Panc1 (cell line): ENCODE data around the gene KRTAP12-3. TPM values are rescaled to one million over a fixed set of nuclear protein-coding genes. Genes with fewer than 3 reads are reported as not detected.

Experiments used
- ATAC-seq: fragments of 200-7000 bp; cut with Tn5 transposase; 2 replicates; pipeline ENCODE4 v1.9.1; 2020; ENCODE audit warnings: mild to moderate bottlenecking, moderate library complexity
- BruUV-seq: library from RNA; stranded (reverse); fragments of 400-500 nt; replicated peaks from 2 replicates; lab custom pipeline; 2021; lab: Mats Ljungman, UMichigan
- CTCF ChIA-PET: fragments of 300-600 bp; sonication (Branson Sonifier 250); formaldehyde crosslinking; loops from one replicate; lab custom pipeline; 2022; ENCODE audit warnings: antibody characterized with exemption; lab: Charles Lee
- POLR2A ChIA-PET: fragments of 300-600 bp; sonication (Branson Sonifier 250); formaldehyde crosslinking; loops from one replicate; lab custom pipeline; 2022; ENCODE audit warnings: antibody characterized with exemption; lab: Charles Lee
- DNase-seq: peaks from one replicate; pipeline ENCODE4 v3.0.0-alpha.2; 2010; ENCODE audit warnings: low read depth, low spot score
- H3K27ac ChIP-seq: 2 replicates; pipeline ENCODE4 v1.5.1; 2011; ENCODE audit warnings: mild to moderate bottlenecking, low read length, inconsistent platforms
- H3K27me3 ChIP-seq: fragments of 200-500 bp; sonication (Bioruptor generic); 2 replicates; pipeline ENCODE4 v1.6.0; 2014; ENCODE audit warnings: low read length, inconsistent platforms; ENCODE audit not compliant: control insufficient read depth, insufficient read depth
- H3K36me3 ChIP-seq: fragments of 200-500 bp; sonication (Bioruptor generic); 2 replicates; pipeline ENCODE4 v1.5.1; 2014; ENCODE audit warnings: inconsistent platforms, mild to moderate bottlenecking, low read length, moderate library complexity; ENCODE audit not compliant: control insufficient read depth, insufficient read depth
- H3K4me1 ChIP-seq: 2 replicates; pipeline ENCODE4 v1.5.1; 2011; ENCODE audit warnings: inconsistent platforms, mild to moderate bottlenecking, low read length, moderate library complexity; ENCODE audit not compliant: control insufficient read depth, insufficient read depth
- H3K4me3 ChIP-seq, 2 experiments: 2 replicates each; pipeline ENCODE4 v1.5.1; 2011 to 2012; ENCODE audit warnings: low read depth in 2 of 2, low read length in 2 of 2, mild to moderate bottlenecking in 2 of 2, inconsistent platforms in 1 of 2, moderate library complexity in 1 of 2
- H3K9me3 ChIP-seq: fragments of 200-500 bp; sonication (Bioruptor generic); 2 replicates; pipeline ENCODE4 v1.5.1; 2014; ENCODE audit warnings: low read depth, mild to moderate bottlenecking, inconsistent platforms, low read length, moderate library complexity; ENCODE audit not compliant: control insufficient read depth, insufficient read depth
- POLR2AphosphoS5 ChIP-seq: IDR thresholded peaks from 2 replicates; pipeline ENCODE4 v1.6.1; 2012; ENCODE audit warnings: mild to moderate bottlenecking, low read depth, low read length, moderate library complexity
- SIN3A ChIP-seq: IDR thresholded peaks from 2 replicates; pipeline ENCODE4 v1.6.1; 2012; ENCODE audit warnings: low read depth, mild to moderate bottlenecking, low read length, moderate library complexity, borderline replicate concordance; ENCODE audit not compliant: insufficient read depth
- TCF7L2 ChIP-seq: IDR thresholded peaks from 2 replicates; pipeline ENCODE4 v1.6.1; 2011; ENCODE audit warnings: mild to moderate bottlenecking, low read depth, low read length, inconsistent platforms
- in situ Hi-C: cut with HindIII; loops from 2 replicates; pipeline ENCODE4 v1.10.0; 2016; ENCODE audit warnings: low sequenced_read_pairs, low pct_unique_long_range_greater_than_20kb
- intact Hi-C: fragments of 100-400 bp; cut with micrococcal nuclease; formaldehyde crosslinking; loops from one replicate; pipeline ENCODE4 v1.10.0; 2022; ENCODE audit not compliant: unreplicated experiment
- total RNA-seq: library from RNA; stranded (reverse); gene quantifications from one replicate; pipeline ENCODE4 v1.2.1, GENCODE V29; 2021; ENCODE audit not compliant: unreplicated experiment
- TF ChIP-seq, protein P1 (sequence below): fragments of 450-650 bp; IDR thresholded peaks from 2 replicates; pipeline ENCODE4 v1.5.1; 2017; ENCODE audit warnings: mild to moderate bottlenecking
- TF ChIP-seq, protein P2 (sequence below), 2 experiments: IDR thresholded peaks; 2 replicates each; pipeline ENCODE4 v1.6.1; 2011 to 2012; ENCODE audit warnings: low read depth in 2 of 2, control low read depth in 1 of 2, low read length in 1 of 2, mild to moderate bottlenecking in 1 of 2, moderate library complexity in 1 of 2; ENCODE audit not compliant: insufficient read depth in 1 of 2

Gene KRTAP12-3
- total RNA-seq, 1 experiment from 2014 or later, result not detected

DNA sequence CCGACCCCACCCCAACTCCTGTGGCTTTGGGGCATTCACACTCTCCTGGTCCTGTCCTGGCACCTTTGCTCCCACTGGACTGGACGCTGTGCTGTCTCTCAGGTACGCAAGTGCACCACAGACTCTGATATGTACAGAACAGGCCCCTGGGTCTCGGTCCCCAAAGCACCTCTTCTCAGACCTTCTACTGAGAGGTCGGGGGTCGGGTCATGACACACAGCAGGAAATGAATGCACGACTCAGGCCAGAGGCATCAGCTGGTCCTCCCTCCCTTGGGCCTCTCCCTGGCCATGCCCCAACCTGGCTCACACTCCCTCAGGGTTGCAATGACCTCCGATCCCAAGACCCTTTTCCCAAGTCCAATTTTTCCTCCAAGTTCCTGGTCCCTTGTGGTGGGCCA is 37.5 kb downstream of the KRTAP12-3 start:
- DNase-seq (no peak), ATAC-seq (no peak)
- Histone ChIP-seq H3K27ac (no peak overlapping the region), H3K9me3 (peaks cover 4% of the 10 kb centered on the region; the same call in 1 of the 2 replicates), H3K27me3 (no peaks in the 10 kb centered on the region), H3K4me3 (no peak overlapping the region), H3K4me1 (no peaks in the 10 kb centered on the region), H3K36me3 (no peaks in the 10 kb centered on the region)
- POLR2A ChIA-PET, result no interaction called here
- in situ Hi-C loops (no loop called here), intact Hi-C loops (no loop called here)
- TF ChIP-seq, protein P1, sequence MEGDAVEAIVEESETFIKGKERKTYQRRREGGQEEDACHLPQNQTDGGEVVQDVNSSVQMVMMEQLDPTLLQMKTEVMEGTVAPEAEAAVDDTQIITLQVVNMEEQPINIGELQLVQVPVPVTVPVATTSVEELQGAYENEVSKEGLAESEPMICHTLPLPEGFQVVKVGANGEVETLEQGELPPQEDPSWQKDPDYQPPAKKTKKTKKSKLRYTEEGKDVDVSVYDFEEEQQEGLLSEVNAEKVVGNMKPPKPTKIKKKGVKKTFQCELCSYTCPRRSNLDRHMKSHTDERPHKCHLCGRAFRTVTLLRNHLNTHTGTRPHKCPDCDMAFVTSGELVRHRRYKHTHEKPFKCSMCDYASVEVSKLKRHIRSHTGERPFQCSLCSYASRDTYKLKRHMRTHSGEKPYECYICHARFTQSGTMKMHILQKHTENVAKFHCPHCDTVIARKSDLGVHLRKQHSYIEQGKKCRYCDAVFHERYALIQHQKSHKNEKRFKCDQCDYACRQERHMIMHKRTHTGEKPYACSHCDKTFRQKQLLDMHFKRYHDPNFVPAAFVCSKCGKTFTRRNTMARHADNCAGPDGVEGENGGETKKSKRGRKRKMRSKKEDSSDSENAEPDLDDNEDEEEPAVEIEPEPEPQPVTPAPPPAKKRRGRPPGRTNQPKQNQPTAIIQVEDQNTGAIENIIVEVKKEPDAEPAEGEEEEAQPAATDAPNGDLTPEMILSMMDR, result no peak
- TF ChIP-seq POLR2AphosphoS5 (no peak), TCF7L2 (no peak), SIN3A (no peak)
- TF ChIP-seq, protein P2, sequence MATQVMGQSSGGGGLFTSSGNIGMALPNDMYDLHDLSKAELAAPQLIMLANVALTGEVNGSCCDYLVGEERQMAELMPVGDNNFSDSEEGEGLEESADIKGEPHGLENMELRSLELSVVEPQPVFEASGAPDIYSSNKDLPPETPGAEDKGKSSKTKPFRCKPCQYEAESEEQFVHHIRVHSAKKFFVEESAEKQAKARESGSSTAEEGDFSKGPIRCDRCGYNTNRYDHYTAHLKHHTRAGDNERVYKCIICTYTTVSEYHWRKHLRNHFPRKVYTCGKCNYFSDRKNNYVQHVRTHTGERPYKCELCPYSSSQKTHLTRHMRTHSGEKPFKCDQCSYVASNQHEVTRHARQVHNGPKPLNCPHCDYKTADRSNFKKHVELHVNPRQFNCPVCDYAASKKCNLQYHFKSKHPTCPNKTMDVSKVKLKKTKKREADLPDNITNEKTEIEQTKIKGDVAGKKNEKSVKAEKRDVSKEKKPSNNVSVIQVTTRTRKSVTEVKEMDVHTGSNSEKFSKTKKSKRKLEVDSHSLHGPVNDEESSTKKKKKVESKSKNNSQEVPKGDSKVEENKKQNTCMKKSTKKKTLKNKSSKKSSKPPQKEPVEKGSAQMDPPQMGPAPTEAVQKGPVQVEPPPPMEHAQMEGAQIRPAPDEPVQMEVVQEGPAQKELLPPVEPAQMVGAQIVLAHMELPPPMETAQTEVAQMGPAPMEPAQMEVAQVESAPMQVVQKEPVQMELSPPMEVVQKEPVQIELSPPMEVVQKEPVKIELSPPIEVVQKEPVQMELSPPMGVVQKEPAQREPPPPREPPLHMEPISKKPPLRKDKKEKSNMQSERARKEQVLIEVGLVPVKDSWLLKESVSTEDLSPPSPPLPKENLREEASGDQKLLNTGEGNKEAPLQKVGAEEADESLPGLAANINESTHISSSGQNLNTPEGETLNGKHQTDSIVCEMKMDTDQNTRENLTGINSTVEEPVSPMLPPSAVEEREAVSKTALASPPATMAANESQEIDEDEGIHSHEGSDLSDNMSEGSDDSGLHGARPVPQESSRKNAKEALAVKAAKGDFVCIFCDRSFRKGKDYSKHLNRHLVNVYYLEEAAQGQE (IDR thresholded peaks at IDR 0.05; ENCODE audit: insufficient read depth in 1 of 2, low read depth in 2 of 2, low read length in 1 of 2), result no peak
- CTCF ChIA-PET, result no interaction called here
- BruUV-seq, result no TSS peak

DNA sequence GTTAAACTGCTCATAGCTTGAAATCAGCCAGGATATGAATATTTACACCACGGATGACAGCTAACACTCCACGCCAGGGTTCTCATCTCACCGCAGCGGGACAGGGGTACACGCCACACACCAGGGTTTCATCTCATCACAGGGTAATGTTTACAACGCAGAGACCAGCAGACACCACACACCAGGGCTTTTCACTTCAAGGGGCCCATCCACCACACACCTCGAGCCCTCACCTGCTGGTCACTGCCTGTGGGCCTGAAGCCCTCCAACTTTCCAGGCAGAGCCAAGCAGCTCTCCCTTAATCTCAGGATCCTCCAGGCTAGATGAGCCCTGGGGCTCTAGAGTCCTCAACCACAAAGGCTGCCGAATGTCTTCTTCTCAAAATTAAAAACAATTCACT is 37.9 kb downstream of the KRTAP12-3 start:
- DNase-seq (no peak), ATAC-seq (no peak)
- Histone ChIP-seq H3K4me3 (no peak overlapping the region), H3K4me1 (no peaks in the 10 kb centered on the region), H3K27me3 (no peaks in the 10 kb centered on the region), H3K36me3 (no peaks in the 10 kb centered on the region), H3K27ac (no peak overlapping the region), H3K9me3 (peaks cover 4% of the 10 kb centered on the region; the same call in 1 of the 2 replicates)
- intact Hi-C loops, result no loop called here
- CTCF ChIA-PET, result no interaction called here
- in situ Hi-C loops, result no loop called here
- no TSS peak for BruUV-seq
- POLR2A ChIA-PET, result no interaction called here
- TF ChIP-seq TCF7L2 (no peak), SIN3A (no peak)
- TF ChIP-seq, protein P1, result no peak
